H9 (cell line): ENCODE data around the gene CASD1. TPM values are rescaled to one million over a fixed set of nuclear protein-coding genes. Genes with fewer than 3 reads are reported as not detected.

Source experiments
- DNase-seq: peaks from one replicate; pipeline ENCODE4 v3.0.0-alpha.2; 2017
- H2AFZ ChIP-seq: one replicate; pipeline ENCODE4 v1.6.1; 2013; ENCODE audit warnings: mild to moderate bottlenecking, low read length, control low read depth, moderate library complexity
- H2AK5ac ChIP-seq: 2 replicates; pipeline ENCODE4 v1.6.1; 2013; ENCODE audit warnings: low read length, control low read depth, mixed read lengths; ENCODE audit not compliant: insufficient read length
- H2BK120ac ChIP-seq: one replicate; pipeline ENCODE4 v1.6.1; 2013; ENCODE audit warnings: low read depth, mild to moderate bottlenecking, low read length, control low read depth, inconsistent platforms; ENCODE audit not compliant: poor library complexity, severe bottlenecking
- H2BK12ac ChIP-seq: 2 replicates; pipeline ENCODE4 v1.6.1; 2013; ENCODE audit warnings: low read length, control low read depth, mixed read lengths, low read depth; ENCODE audit not compliant: insufficient read length
- H2BK15ac ChIP-seq: 2 replicates; pipeline ENCODE4 v1.6.1; 2013; ENCODE audit warnings: low read depth, low read length, control low read depth
- H2BK20ac ChIP-seq: one replicate; pipeline ENCODE4 v1.6.1; 2013; ENCODE audit warnings: low read depth, mild to moderate bottlenecking, low read length, control low read depth, inconsistent platforms; ENCODE audit not compliant: poor library complexity, severe bottlenecking
- H2BK5ac ChIP-seq: 2 replicates; pipeline ENCODE4 v1.6.1; 2013; ENCODE audit warnings: low read length, control low read depth, mixed read lengths; ENCODE audit not compliant: insufficient read length
- H3K14ac ChIP-seq: 2 replicates; pipeline ENCODE4 v1.6.1; 2013; ENCODE audit warnings: low read length, control low read depth; ENCODE audit not compliant: insufficient read depth
- H3K18ac ChIP-seq: 2 replicates; pipeline ENCODE4 v1.6.1; 2013; ENCODE audit warnings: low read depth, mild to moderate bottlenecking, mixed read lengths, low read length, control low read depth; ENCODE audit not compliant: insufficient read length
- H3K23ac ChIP-seq: 2 replicates; pipeline ENCODE4 v1.6.1; 2013; ENCODE audit warnings: low read length, control low read depth, mixed read lengths, low read depth; ENCODE audit not compliant: insufficient read length
- H3K23me2 ChIP-seq: 2 replicates; pipeline ENCODE4 v1.6.1; 2013; ENCODE audit warnings: low read depth, mild to moderate bottlenecking, mixed read lengths, low read length, control low read depth; ENCODE audit not compliant: insufficient read length, poor library complexity, severe bottlenecking
- H3K27ac ChIP-seq: 2 replicates; pipeline ENCODE4 v1.5.1; 2013; ENCODE audit warnings: low read length, control low read depth, mixed read lengths, low read depth; ENCODE audit not compliant: insufficient read length
- H3K27me3 ChIP-seq: 2 replicates; pipeline ENCODE4 v1.6.1; 2013; ENCODE audit warnings: low read length, control low read depth, inconsistent platforms; ENCODE audit not compliant: insufficient read depth
- H3K4ac ChIP-seq: 2 replicates; pipeline ENCODE4 v1.6.1; 2013; ENCODE audit warnings: low read depth, mild to moderate bottlenecking, control low read depth, inconsistent platforms, low read length, moderate library complexity
- H3K4me1 ChIP-seq: 2 replicates; pipeline ENCODE4 v1.6.1; 2013; ENCODE audit warnings: low read length, control low read depth, inconsistent platforms; ENCODE audit not compliant: insufficient read depth
- H3K4me2 ChIP-seq: 2 replicates; pipeline ENCODE4 v1.6.1; 2013; ENCODE audit warnings: low read length, control low read depth, mixed read lengths; ENCODE audit not compliant: insufficient read length, insufficient read depth
- H3K56ac ChIP-seq: 2 replicates; pipeline ENCODE4 v1.6.1; 2013; ENCODE audit warnings: low read depth, mild to moderate bottlenecking, mixed read lengths, low read length, control low read depth; ENCODE audit not compliant: insufficient read length
- H3K79me1 ChIP-seq: 2 replicates; pipeline ENCODE4 v1.6.1; 2013; ENCODE audit warnings: low read depth, mild to moderate bottlenecking, moderate library complexity, low read length, control low read depth, inconsistent platforms; ENCODE audit not compliant: insufficient read depth, poor library complexity, severe bottlenecking
- H3K79me2 ChIP-seq: 2 replicates; pipeline ENCODE4 v1.6.1; 2013; ENCODE audit warnings: low read length, control low read depth, inconsistent platforms; ENCODE audit not compliant: insufficient read depth
- H3K9ac ChIP-seq: 2 replicates; pipeline ENCODE4 v1.6.1; 2013; ENCODE audit warnings: low read length, control low read depth, mixed read lengths; ENCODE audit not compliant: insufficient read length; ENCODE audit errors: extremely low read depth
- H3K9me3 ChIP-seq: one replicate; pipeline ENCODE4 v1.6.1; 2013; ENCODE audit warnings: low read depth, low read length, inconsistent platforms; ENCODE audit not compliant: control insufficient read depth
- H3T11ph ChIP-seq: one replicate; pipeline ENCODE4 v1.6.1; 2013; ENCODE audit warnings: mild to moderate bottlenecking, low read length, control low read depth, inconsistent platforms
- H4K20me1 ChIP-seq: one replicate; pipeline ENCODE4 v1.6.1; 2013; ENCODE audit not compliant: control insufficient read depth, insufficient read length, insufficient read depth
- H4K5ac ChIP-seq: 2 replicates; pipeline ENCODE4 v1.6.1; 2013; ENCODE audit warnings: low read depth, mild to moderate bottlenecking, mixed read lengths, low read length, control low read depth; ENCODE audit not compliant: insufficient read length
- H4K8ac ChIP-seq: replicated peaks from 2 replicates; pipeline ENCODE4 v1.6.1; 2013; ENCODE audit warnings: low read length, control low read depth, mixed read lengths, low read depth; ENCODE audit not compliant: insufficient read length
- H4K91ac ChIP-seq: 2 replicates; pipeline ENCODE4 v1.6.1; 2013; ENCODE audit warnings: low read depth, mild to moderate bottlenecking, moderate library complexity, mixed read lengths, low read length, control low read depth; ENCODE audit not compliant: insufficient read length
- H3K27ac Mint-ChIP-seq, 3 experiments: 2 replicates in 2 of 3; 3 replicates in 1 of 3; pipeline ENCODE4 v1.8.0; 2020 to 2021; ENCODE audit warnings: mixed read lengths in 3 of 3, mild to moderate bottlenecking in 1 of 3, moderate library complexity in 1 of 3
- H3K27me3 Mint-ChIP-seq: 2 replicates; pipeline ENCODE4 v1.8.0; 2021; ENCODE audit warnings: low read depth, mild to moderate bottlenecking, moderate library complexity, mixed read lengths
- H3K36me3 Mint-ChIP-seq, 3 experiments: 2 replicates in 2 of 3; 3 replicates in 1 of 3; pipeline ENCODE4 v1.8.0; 2020 to 2021; ENCODE audit warnings: low read depth in 3 of 3, mixed read lengths in 3 of 3; ENCODE audit not compliant: insufficient read depth in 1 of 3
- H3K4me1 Mint-ChIP-seq, 2 experiments: 2 replicates each; pipeline ENCODE4 v1.8.0; 2020; ENCODE audit warnings: mixed read lengths in 2 of 2
- H3K4me3 Mint-ChIP-seq, 2 experiments: 2 replicates in 1 of 2; 3 replicates in 1 of 2; pipeline ENCODE4 v1.8.0; 2020 to 2021; ENCODE audit warnings: mild to moderate bottlenecking in 2 of 2, mixed read lengths in 2 of 2, moderate library complexity in 1 of 2
- H3K9me3 Mint-ChIP-seq, 2 experiments: 2 replicates in 1 of 2; 3 replicates in 1 of 2; pipeline ENCODE4 v1.8.0; 2020; ENCODE audit warnings: mild to moderate bottlenecking in 2 of 2, mixed read lengths in 2 of 2, moderate library complexity in 1 of 2
- CTCF ChIP-seq: fragments of 200-600 bp; sonication (generic); conservative IDR thresholded peaks from 3 replicates; pipeline ENCODE4 v1.8.0; 2021; ENCODE audit warnings: antibody characterized with exemption, mild to moderate bottlenecking
- WGBS: extraction: QIAGEN DNeasy Blood & Tissue Kit; methylation state at CpG from one replicate; pipeline ENCODE4 v1.1.7; 2013; ENCODE audit warnings: missing lambda C conversion rate, low lambda C conversion rate, mixed read lengths; ENCODE audit not compliant: insufficient read length; ENCODE audit errors: extremely low coverage; 5-methylcytosine and 5-hydroxymethylcytosine counted together
- total RNA-seq: library from RNA; stranded (reverse); gene quantifications from 2 replicates; pipeline ENCODE4 v1.2.1, GENCODE V29; 2021

Gene CASD1
- total RNA-seq, 1 experiment from 2014 or later, result 21.6 TPM

- WGBS, result no CpG with 5 or more reads among the region's 5 CpGs
- Histone ChIP-seq H3K4me1 (no peaks in the 10 kb centered on the region), H2BK120ac (no peak overlapping the region), H4K91ac (no peak overlapping the region), H2BK15ac (no peak overlapping the region), H4K8ac (no peak overlapping the region), H2BK5ac (no peak overlapping the region), H3K9me3 (no peaks in the 10 kb centered on the region), H2AFZ (no peak overlapping the region), H3K79me2 (no peaks in the 10 kb centered on the region), H3K4me2 (no peak overlapping the region), H3K9ac (no peak overlapping the region), H2BK20ac (no peak overlapping the region), H3K23me2 (no peaks in the 10 kb centered on the region), H3K4ac (no peak overlapping the region), H3K27ac (no peak overlapping the region), H2BK12ac (no peak overlapping the region), H3K23ac (no peak overlapping the region), H3K79me1 (no peaks in the 10 kb centered on the region), H3T11ph (no peak overlapping the region), H3K56ac (no peak overlapping the region), H3K18ac (no peak overlapping the region), H4K20me1 (no peaks in the 10 kb centered on the region), H2AK5ac (no peak overlapping the region), H3K14ac (no peak overlapping the region), H4K5ac (no peak overlapping the region), H3K27me3 (no peaks in the 10 kb centered on the region)
- no peaks in the 10 kb centered on the region for H3K36me3 Mint-ChIP-seq
- H3K27me3 Mint-ChIP-seq, result no peaks in the 10 kb centered on the region
- no peak overlapping the region for H3K4me3 Mint-ChIP-seq
- no peak overlapping the region for H3K27ac Mint-ChIP-seq
- no peaks in the 10 kb centered on the region for H3K4me1 Mint-ChIP-seq
- TF ChIP-seq CTCF, result no peak
- H3K9me3 Mint-ChIP-seq, result peaks cover 0 to 4% of the 10 kb centered on the region in 2 experiments; a peak in 3 of 5 replicates
- no peak for DNase-seq
Observed at GRCh38 chr7:94476251-94476840, 33.3 kb upstream of the CASD1 start.
